ENCODE measurements around the gene SLC16A7. TPM values are rescaled to one million over a fixed set of nuclear protein-coding genes. Genes with fewer than 3 reads are reported as not detected.

SLC16A7 gene
- total and polyA plus RNA-seq, 9 of the 15 experiments (the other 6 are each of a cell fraction or from before 2014, with no cell fraction given) = 0.18 TPM; not detected in 8

DNA sequence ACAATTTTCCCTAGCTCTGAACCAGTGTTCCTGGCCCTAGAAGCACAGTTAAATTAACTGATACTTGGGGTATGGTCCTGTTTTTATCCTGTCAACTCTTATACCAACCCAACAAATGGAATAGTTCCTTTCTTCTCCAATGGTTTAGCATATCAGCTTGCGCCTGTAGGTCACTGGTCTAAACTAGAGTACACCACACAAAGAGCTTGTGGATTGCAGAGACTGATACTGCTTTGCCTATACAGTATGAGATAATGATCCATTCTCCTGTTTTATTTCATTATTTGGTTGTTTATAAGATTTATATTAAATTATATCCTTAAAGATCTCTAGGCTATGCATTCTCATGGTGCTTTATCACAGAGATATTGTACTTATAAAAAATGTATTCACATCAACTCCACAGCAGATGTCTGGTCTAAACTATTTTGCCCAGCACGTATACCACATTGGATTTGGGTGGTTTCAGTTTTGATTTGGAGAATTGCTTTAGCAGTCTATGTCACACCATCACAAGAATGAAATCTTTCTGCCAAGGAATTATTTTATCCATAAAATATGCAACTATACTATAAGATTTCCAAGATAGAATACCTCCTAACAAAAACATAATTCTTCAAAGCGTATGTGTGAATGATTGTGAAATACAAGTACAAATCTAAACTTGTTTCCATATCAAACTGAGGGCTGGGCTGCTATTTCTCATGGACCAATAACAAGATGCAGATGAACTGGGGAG is 142.1 kb downstream of the SLC16A7 start:
- no peak overlapping the region for H3K4me3 ChIP-seq
- no peak overlapping the region for H3K9ac ChIP-seq (ENCODE audit: insufficient read depth in 1 of 2, low read depth in 2 of 2, low read length in 2 of 2)
- H2AFZ ChIP-seq (ENCODE audit: low read depth, low read length) = no peak overlapping the region
- H3K9me1 ChIP-seq (ENCODE audit: control insufficient read depth, insufficient read depth, low read length) = no peaks in the 10 kb centered on the region
- 4% methylated on average over 3 of the region's 3 CpGs for WGBS (ENCODE audit: insufficient coverage, low coverage, missing lambda C conversion rate)
- ChIA-PET POLR2A (no interaction called here), CTCF (ENCODE audit: low intra/inter-chr PET ratio) (no interaction called here)
- ATAC-seq (no peak), FAIRE-seq (no peak), DNase-seq (ENCODE audit: extremely low read depth in 1 of 4, low spot score in 3 of 4) (no peak)
- no peaks in the 10 kb centered on the region for H3K9me3 ChIP-seq (replicated peaks; ENCODE audit: control insufficient read depth, insufficient read depth, low read depth, low read length)
- BruUV-seq (replicated peaks) = no TSS peak
- in situ Hi-C loops (cut with MboI) (no loop called here), intact Hi-C loops (cut with micrococcal nuclease) (no loop called here)
- H3K27me3 ChIP-seq (ENCODE audit: control insufficient read depth in 2 of 2, insufficient read depth in 2 of 2, low read length in 2 of 2) = no peaks in the 10 kb centered on the region
- no peak overlapping the region for H3K27ac ChIP-seq (ENCODE audit: extremely low read depth, low read depth, low read length)
- H3K4me2 ChIP-seq (ENCODE audit: insufficient read depth, low read length) = no peak overlapping the region
- no peaks in the 10 kb centered on the region for H3K79me2 ChIP-seq (ENCODE audit: control insufficient read depth, insufficient read depth, low read length)
- no peaks in the 10 kb centered on the region for H3K36me3 ChIP-seq (ENCODE audit: control insufficient read depth, insufficient read depth, low read length)
- H4K20me1 ChIP-seq (replicated peaks; ENCODE audit: control insufficient read depth, insufficient read depth, low read length) = no peaks in the 10 kb centered on the region
- H3K4me1 ChIP-seq (replicated peaks in 1 of 2; ENCODE audit: control insufficient read depth in 2 of 2, insufficient read depth in 2 of 2, low read length in 2 of 2) = no peaks in the 10 kb centered on the region
- TF ChIP-seq TRIM28 (IDR thresholded peaks at IDR 0.05) (no peak), POLR2AphosphoS2 (IDR thresholded peaks at IDR 0.05; ENCODE audit: low read length) (no peak), RCOR1 (IDR thresholded peaks at IDR 0.05; ENCODE audit: borderline replicate concordance in 1 of 2, low read depth in 2 of 2, low read length in 2 of 2) (no peak), SRSF9 (IDR thresholded peaks at IDR 0.05; ENCODE audit: borderline replicate concordance, low read depth, low read length) (no peak), ZNF764 (CRISPR knock-in tag; IDR thresholded peaks at IDR 0.05; ENCODE audit: low read depth) (no peak), SIX5 (IDR thresholded peaks at IDR 0.05; ENCODE audit: borderline replicate concordance in 1 of 2, insufficient read depth in 1 of 2, low read depth in 1 of 2, low read length in 2 of 2) (no peak), HNRNPUL1 (IDR thresholded peaks at IDR 0.05; ENCODE audit: low read length) (no peak), MYNN (IDR thresholded peaks at IDR 0.05) (no peak), MYNN (CRISPR knock-in tag; IDR thresholded peaks at IDR 0.05) (no peak), ERF (CRISPR knock-in tag; IDR thresholded peaks at IDR 0.05) (no peak)
- TF ChIP-seq, protein P1, sequence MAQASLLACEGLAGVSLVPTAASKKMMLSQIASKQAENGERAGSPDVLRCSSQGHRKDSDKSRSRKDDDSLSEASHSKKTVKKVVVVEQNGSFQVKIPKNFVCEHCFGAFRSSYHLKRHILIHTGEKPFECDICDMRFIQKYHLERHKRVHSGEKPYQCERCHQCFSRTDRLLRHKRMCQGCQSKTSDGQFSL (CRISPR knock-in tag; IDR thresholded peaks at IDR 0.05) = no peak
- TF ChIP-seq, protein P1 (tag; IDR thresholded peaks at IDR 0.05) = no peak
- TF ChIP-seq, protein P2, sequence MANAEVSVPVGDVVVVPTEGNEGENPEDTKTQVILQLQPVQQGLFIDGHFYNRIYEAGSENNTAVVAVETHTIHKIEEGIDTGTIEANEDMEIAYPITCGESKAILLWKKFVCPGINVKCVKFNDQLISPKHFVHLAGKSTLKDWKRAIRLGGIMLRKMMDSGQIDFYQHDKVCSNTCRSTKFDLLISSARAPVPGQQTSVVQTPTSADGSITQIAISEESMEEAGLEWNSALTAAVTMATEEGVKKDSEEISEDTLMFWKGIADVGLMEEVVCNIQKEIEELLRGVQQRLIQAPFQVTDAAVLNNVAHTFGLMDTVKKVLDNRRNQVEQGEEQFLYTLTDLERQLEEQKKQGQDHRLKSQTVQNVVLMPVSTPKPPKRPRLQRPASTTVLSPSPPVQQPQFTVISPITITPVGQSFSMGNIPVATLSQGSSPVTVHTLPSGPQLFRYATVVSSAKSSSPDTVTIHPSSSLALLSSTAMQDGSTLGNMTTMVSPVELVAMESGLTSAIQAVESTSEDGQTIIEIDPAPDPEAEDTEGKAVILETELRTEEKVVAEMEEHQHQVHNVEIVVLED (CRISPR knock-in tag; IDR thresholded peaks at IDR 0.05) = no peak
- TF ChIP-seq, protein P3, sequence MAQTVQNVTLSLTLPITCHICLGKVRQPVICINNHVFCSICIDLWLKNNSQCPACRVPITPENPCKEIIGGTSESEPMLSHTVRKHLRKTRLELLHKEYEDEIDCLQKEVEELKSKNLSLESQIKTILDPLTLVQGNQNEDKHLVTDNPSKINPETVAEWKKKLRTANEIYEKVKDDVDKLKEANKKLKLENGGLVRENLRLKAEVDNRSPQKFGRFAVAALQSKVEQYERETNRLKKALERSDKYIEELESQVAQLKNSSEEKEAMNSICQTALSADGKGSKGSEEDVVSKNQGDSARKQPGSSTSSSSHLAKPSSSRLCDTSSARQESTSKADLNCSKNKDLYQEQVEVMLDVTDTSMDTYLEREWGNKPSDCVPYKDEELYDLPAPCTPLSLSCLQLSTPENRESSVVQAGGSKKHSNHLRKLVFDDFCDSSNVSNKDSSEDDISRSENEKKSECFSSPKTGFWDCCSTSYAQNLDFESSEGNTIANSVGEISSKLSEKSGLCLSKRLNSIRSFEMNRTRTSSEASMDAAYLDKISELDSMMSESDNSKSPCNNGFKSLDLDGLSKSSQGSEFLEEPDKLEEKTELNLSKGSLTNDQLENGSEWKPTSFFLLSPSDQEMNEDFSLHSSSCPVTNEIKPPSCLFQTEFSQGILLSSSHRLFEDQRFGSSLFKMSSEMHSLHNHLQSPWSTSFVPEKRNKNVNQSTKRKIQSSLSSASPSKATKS (CRISPR knock-in tag; IDR thresholded peaks at IDR 0.05) = no peak
- TF ChIP-seq, protein P4, sequence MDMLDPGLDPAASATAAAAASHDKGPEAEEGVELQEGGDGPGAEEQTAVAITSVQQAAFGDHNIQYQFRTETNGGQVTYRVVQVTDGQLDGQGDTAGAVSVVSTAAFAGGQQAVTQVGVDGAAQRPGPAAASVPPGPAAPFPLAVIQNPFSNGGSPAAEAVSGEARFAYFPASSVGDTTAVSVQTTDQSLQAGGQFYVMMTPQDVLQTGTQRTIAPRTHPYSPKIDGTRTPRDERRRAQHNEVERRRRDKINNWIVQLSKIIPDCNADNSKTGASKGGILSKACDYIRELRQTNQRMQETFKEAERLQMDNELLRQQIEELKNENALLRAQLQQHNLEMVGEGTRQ (CRISPR knock-in tag; IDR thresholded peaks at IDR 0.05) = no peak
- TF ChIP-seq, protein P5, sequence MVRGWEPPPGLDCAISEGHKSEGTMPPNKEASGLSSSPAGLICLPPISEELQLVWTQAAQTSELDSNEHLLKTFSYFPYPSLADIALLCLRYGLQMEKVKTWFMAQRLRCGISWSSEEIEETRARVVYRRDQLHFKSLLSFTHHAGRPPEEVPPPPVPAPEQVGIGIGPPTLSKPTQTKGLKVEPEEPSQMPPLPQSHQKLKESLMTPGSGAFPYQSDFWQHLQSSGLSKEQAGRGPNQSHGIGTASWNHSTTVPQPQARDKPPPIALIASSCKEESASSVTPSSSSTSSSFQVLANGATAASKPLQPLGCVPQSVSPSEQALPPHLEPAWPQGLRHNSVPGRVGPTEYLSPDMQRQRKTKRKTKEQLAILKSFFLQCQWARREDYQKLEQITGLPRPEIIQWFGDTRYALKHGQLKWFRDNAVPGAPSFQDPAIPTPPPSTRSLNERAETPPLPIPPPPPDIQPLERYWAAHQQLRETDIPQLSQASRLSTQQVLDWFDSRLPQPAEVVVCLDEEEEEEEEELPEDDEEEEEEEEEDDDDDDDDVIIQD (CRISPR knock-in tag; IDR thresholded peaks at IDR 0.05) = no peak
